HuH-7.5 (cell line): ENCODE results near the gene CAPN2.
A peak's percentile ranks its signal among the peaks of the same experiment; 100 is the strongest.
"Not testable (repeated sequence)": the region's sequence is repeated elsewhere in the genome, so short reads cannot be mapped to it uniquely, and the experiment has no call there.

Experiments used
- DNase-seq: peaks from one replicate; pipeline ENCODE4 v3.0.0; 2011; ENCODE audit warnings: low spot score

Gene CAPN2

GRCh38 chr1:223739366-223740037 lies 27.2 kb downstream of the CAPN2 start:
- no peak for DNase-seq

GRCh38 chr1:223740038-223740736 lies 27.8 kb downstream of the CAPN2 start:
- DNase-seq: not testable (repeated sequence)

- DNase-seq: no peak
These were observed 29.5 kb downstream of the CAPN2 start for GRCh38 chr1:223741861-223742260.

GRCh38 chr1:223742856-223743517 lies 30.6 kb downstream of the CAPN2 start:
- no peak for DNase-seq

- no peak for DNase-seq
These were observed 33.4 kb downstream of the CAPN2 start for GRCh38 chr1:223745731-223746130.

DNA sequence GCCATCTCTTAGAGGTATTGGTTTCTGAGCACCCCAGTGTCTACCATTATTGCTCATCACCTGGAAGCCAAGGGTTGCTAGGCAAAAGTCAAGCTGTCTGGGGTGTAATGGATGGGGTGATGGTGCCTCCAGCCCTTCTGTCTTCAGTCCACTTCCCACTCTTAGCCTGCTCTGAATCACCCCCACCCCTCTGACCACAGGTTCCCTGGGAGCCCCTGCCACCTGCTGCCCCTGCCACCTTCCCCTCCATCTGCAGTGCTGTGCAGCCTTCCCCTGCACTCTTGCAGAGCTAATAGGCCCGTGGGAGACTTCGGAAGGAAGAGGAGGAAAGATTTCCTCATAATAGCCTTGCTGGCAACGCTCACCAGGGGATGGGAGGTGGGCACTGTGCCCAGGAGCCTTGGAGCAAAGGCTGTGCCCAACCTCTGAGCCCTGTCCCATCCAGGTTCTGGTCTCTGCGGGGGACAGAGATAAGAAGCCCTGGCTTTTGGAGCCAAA lies 35.5 kb downstream of the CAPN2 start:
- DNase-seq: no peak

DNA sequence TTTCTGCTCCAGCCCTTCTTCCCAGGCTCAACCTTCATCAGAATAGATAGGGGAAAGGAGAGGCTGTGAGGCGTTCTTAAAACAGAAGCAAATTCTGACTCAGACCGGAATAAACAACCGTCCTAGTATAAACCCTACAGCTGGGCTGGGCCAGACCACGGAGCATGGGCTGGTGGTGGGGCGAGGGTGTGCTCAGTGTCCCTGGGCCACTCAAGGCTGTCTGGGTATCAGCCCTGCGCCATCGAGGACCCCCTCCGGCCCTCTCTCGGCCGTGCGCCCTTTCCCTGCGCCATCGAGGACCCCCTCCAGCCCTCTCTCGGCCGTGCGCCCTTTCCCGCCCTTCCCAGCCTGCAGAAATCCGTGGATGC lies 36.0 kb downstream of the CAPN2 start:
- DNase-seq: no peak

- peak; percentile 73 for DNase-seq
These were observed 36.7 kb downstream of the CAPN2 start for GRCh38 chr1:223748773-223749733.

GRCh38 chr1:223750730-223751570 lies 38.6 kb downstream of the CAPN2 start:
- DNase-seq: no peak

DNA sequence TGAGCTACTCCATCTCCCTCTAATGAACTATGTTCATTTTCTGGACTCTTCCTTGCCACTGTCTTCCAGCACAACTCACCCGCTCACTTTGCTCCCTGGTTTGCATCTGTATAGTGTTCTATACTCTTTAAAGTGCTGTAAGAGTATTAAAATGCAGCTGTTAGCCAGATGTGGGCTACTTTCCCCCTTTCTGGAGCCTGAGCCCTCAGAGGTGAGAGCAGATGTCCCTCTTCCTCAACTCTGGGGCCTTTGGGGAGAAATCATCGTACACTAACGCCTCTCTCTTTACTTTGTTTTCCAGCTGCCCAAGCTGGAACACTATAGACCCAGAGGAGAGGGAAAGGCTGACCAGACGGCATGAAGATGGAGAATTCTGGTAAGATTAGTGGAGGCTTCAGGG lies 39.4 kb downstream of the CAPN2 start:
- DNase-seq: no peak

- no peak for DNase-seq
These were observed 40.6 kb downstream of the CAPN2 start for GRCh38 chr1:223752721-223753515.

- no peak for DNase-seq
These were observed 42.5 kb downstream of the CAPN2 start for GRCh38 chr1:223754681-223755431.

- DNase-seq: no peak
These were observed 43.1 kb downstream of the CAPN2 start for GRCh38 chr1:223755432-223755792.

- no peak for DNase-seq
These were observed 43.8 kb downstream of the CAPN2 start for GRCh38 chr1:223755992-223756775.

DNA sequence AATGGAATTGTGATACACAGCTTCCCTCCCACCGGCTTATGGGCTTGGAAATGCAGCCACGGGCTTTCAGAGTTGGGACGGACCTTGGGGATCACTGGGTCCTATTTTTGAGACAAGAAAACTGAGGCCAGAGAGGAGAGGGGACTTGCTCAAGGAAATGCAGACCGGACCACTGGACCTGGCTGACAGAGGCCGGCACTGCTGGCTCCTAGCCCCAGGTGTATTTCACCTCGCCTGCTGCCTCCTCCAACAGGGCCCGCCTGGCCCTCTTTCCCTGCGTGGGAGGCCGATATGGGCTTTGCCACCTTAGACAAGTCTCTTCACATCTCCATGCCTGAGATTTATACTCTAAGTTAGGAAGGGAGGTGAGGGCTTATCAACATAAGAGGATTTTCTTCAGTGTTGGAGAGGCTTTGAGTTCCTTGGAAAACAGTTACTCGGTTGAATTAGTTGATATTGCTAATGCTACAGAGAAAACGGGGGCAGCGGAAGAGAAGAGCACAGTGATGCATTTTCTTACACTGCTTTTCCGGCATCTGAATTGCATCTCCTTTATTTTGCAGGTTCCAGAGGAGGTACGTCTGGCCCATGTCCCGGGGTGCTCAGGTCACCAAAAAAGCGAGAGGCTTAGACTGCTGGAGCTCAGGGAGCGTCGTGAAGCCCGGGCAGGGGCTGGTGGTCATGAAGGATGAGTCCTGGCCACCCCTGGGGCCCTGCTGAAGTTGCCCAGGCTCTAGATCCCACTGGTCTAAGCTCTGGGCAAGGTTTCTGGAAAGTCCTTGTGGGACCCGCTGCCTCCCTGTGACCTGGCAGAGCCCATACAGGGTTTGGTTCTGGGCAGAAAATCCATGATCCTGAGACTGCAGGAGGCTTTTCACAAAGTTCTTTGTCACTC lies 44.7 kb downstream of the CAPN2 start:
- DNase-seq: no peak

DNA sequence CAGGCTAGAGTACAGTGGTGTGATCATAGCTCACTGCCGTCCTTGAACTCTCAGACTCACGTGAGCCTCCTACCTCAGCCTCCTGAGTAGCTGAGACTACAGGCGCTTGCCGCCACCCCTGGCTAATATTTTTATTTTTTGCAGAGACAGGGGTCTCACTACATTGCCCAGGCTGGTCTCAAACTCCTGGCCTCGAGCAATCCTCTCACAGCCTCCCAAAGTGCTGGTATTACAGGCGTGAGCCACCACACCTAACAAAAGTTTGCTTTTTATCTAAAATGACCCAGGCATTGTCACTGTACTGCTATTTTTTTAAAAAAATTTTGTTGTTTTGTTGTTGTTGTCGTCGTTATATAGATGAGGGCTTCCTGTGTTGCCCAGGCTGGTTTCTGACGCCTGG lies 46.4 kb downstream of the CAPN2 start:
- no peak for DNase-seq

DNA sequence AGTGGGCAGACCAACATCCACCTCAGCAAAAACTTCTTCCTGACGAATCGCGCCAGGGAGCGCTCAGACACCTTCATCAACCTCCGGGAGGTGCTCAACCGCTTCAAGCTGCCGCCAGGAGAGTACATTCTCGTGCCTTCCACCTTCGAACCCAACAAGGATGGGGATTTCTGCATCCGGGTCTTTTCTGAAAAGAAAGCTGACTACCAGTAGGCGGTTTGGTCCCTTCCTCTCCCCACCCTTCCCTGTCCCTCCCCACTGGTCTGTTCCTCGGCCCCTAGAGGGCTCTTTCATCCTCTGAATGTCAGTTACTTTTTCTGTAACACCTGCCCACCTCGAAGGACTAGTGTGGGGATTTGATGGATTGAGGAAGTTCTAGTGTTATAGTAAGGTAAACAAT lies 46.9 kb downstream of the CAPN2 start:
- DNase-seq: no peak

GRCh38 chr1:223760833-223761232 lies 48.5 kb downstream of the CAPN2 start:
- no peak for DNase-seq
